Fibroblast of skin of scalp (primary cell): Measurements from ENCODE around the gene PYM1.
A peak's percentile ranks its signal among the peaks of the same experiment; 100 is the strongest.
"Not testable (repeated sequence)": the region's sequence is repeated elsewhere in the genome, so short reads cannot be mapped to it uniquely, and the experiment has no call there.

Experiments
- DNase-seq: peaks from one replicate; pipeline ENCODE4 v3.0.0-alpha.2; 2013

The PYM1 gene

DNA sequence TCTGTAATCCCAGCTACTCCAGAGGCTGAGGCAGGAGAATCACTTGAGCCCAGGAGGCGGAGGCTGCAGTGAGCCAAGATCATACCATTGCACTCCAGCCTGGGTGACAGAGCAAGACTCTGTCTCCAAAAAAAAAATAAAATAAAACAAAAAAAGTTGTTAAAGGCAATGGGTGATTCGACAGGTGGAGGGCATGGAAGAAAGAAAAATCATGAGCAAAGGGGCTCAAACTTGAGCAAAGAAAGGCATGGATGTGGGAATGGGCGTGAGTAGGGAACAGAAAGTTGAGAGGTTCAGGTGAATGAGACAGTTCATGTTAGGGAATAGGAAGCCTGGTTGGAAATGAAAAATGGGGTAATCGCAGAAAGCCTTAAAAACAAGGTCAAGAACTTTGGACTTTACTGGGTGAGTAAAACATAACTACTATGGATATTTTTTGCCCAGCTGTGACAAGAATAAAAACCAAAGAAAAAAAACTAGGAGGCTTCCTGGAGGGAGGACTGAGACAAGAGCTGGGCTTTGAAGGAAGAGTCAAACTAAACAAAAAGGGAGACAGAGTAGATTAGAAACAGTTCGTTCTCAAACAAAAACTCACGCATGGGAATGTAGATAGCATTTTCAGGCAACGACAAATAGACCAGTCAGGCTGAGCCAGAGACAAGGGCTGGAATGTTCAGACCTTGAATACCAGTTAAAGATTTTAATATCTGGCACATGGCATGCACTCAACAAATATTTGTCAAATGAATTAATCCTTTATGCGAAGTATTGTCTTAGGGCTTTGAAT, 18.8 kb downstream of the PYM1 start:
- DNase-seq = peak; percentile 48

- peak; percentile 62 for DNase-seq
Measured at GRCh38 chr12:55906056-55906455, 21.6 kb downstream of the PYM1 start.

DNA sequence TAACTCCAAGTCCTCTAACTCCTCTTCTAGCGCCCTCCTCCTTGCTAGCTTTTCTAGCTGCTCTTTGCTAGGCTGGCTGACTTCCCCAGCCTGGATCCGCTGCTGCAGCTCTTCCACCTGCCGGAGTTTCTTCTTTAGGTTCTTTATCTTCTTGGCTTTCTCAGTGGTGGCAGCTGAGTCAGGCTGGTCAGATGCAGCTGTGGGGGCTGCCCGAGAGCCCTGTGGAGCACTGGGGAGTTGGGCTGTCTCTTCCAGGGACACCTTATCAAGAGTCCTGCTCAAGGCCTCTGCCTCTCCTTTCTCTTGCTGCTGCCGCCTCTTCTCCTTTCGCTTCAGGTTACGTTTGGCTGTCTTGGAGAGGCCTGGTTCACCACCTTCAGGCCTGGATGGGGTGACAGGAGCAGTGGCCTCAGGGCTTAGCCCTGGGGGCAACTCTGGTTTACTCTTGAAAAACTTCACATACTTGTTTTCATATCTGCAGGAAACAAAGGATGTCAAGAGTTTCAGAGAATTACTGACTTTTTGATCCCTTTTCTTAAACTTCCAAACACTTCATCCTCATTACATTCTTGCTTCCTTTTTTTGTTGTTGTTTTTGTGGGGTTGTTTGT, 25.7 kb downstream of the PYM1 start:
- no peak for DNase-seq

DNA sequence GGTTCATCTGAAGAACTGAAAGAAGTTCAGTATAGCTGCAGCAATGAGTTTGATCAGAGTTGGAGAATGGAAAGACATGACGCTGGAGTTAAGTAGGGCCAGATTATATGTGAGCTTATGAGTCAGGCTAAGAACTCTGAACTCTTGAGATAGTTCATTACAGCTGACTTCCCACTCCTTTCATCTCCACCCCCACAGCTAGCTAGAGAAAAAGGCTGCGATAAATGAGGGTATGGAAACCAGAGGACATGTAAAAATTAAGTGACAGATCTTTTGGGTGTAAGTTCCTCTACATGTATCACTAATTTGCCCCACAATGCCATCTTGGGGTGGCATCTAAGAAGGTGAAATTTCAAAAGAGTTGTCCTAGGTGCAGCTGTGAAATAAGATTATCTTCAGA, 28.6 kb downstream of the PYM1 start:
- DNase-seq = peak; percentile 2

GRCh38 chr12:55893723-55894122, 34.0 kb downstream of the PYM1 start:
- DNase-seq = no peak

DNA sequence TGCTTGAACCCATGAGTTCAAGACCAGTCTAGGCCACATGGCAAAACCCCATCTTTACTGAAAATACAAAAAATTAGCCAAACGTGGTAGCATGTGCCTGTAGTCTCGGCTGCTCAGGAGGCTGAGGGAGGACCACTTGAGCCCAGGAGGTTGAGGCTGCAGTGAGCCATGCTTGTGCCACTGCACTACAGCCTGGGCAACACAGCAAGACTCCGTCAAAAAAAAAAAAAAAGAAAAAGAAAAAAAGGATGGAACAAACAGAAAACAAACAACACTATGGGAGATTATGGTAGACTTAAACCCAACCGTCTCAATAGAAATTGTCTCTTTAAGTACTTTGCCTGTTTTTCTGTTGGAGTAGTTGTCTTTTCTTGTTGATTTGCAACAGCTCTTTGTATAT, 36.4 kb downstream of the PYM1 start:
- DNase-seq = no peak

GRCh38 chr12:55885113-55885512, 42.6 kb downstream of the PYM1 start:
- DNase-seq = no peak

DNA sequence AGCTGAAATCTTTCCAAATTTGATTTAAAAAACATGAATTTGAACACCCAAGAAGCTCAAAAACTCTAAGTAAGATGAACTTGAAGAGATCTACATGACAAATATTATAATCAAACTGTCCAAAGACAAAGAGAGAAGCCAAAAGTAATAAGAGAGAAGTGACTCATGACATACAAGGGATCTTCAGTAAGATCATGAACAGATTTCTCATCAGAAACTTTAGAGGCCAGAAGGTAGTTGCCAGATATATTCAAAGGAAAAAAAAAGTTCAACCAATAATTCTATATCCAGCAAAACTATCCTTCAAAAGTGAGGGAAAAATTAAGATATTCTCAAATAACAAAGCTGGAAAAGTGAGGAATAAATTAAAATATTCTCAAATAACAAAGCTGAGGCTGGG, 49.9 kb downstream of the PYM1 start:
- no peak for DNase-seq

DNA sequence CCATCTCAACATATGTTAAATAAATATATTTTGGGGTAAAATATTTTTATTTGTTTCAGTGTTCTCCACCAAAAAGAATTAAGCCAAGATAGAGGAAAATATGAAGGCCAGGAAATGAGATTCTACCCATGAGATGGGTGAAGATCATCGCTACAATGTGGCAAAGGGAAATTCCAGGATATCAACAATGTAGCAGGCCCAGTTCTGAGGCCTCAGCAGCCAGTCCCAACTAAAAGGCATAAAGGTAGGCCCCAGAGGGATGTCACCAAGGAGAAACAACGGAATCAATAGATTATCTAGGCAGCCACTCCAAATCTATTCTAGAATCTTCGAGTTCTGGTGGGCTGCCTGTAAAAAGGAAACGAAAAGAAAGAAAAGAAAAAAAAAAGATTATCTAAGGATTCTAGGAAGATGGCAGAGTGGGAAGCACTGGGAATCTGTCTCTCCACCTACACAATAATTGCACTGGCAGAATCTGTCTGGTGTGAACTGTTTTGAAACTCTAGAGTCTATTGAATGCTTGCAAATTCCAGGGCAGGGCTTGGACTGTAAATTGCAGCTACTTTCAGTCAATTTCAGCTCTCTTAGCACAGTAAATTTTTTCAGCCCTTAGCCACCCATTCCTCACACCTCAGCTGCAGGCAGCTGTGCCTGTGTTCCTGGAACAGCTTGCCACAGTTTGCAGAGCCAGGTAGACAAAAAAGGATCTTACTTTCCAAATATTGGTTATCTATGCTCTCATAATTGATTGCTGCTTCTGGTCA, 51.8 kb downstream of the PYM1 start:
- DNase-seq = no peak

DNA sequence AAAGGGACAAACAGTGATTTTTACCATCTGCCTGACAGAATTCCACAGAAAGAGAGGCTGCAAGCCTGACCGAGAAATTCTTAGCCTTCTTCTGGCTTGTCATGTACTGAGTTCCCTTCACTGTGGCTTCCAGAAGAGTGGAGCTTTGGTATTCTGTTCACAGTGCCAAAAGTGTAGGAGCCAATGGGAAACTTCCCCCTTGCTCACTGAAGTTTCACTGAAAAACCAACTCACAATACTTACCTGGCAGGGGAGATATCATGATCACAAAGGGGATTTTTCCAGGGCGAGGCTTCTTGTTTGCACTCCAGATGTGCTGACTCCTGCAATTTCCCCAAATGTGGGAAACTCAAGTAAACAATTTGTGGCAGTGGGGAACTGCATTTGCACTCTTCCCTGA, 53.3 kb downstream of the PYM1 start:
- no peak for DNase-seq

- DNase-seq = not testable (repeated sequence)
Measured at GRCh38 chr12:55866454-55867004, 61.2 kb downstream of the PYM1 start.

GRCh38 chr12:55865327-55865726, 62.4 kb downstream of the PYM1 start:
- no peak for DNase-seq

GRCh38 chr12:55862931-55863330, 64.8 kb downstream of the PYM1 start:
- DNase-seq = not testable (repeated sequence)

- peak; percentile 33 for DNase-seq
Measured at GRCh38 chr12:55862286-55862685, 65.4 kb downstream of the PYM1 start.

GRCh38 chr12:55861871-55862270, 65.8 kb downstream of the PYM1 start:
- DNase-seq = no peak

DNA sequence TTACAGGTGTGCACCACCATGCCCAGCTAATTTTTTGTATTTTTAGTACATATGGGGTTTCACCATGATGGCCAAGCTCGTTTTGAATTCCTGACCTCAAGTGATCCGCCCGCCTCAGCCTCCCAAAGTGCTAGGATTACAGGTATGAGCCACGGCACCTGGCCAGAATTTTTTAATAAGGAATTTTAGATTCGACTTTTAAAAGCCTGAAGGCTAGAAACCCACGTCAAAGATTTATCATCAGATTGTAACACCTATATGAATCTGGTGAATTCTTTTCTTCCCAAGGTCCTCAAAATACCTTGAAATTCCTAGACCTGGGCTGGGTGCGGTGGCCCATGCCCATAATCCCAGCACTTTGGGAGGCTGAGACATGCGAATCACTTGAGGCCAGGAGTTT, 66.3 kb downstream of the PYM1 start:
- no peak for DNase-seq

GRCh38 chr12:55852740-55853139, 75.0 kb downstream of the PYM1 start:
- no peak for DNase-seq
